Posterior cingulate gyrus (tissue), 11 donors: ENCODE results near the gene ZNF407.

Experiments used
- DNase-seq, 10 donors: peaks; one replicate each; pipeline versions ENCODE4 v3.0.0 to v3.0.0-alpha.2; 2020 to 2021; ENCODE audit warnings: mixed read lengths in 3 of 10
- intact Hi-C: fragments of 100-400 bp; cut with DNase I; formaldehyde crosslinking; loops from one replicate; pipeline ENCODE4 v1.15.1; 2023

The ZNF407 gene

GRCh38 chr18:74818516-74819175 lies 221.0 kb downstream of the ZNF407 start:
- DNase-seq, result no peak
- intact Hi-C loops, result no loop called here

- peak in 1 of 10 donors; percentile 75 for DNase-seq
Observed at GRCh38 chr18:74819433-74820059, 221.9 kb downstream of the ZNF407 start.

GRCh38 chr18:74820160-74820780 lies 222.6 kb downstream of the ZNF407 start:
- no peak for DNase-seq
- intact Hi-C loops, result no loop called here

More at GRCh38 chr18:74819433-74820059, 221.9 kb downstream of the ZNF407 start:
- intact Hi-C loops, result no loop called here

- DNase-seq, result no peak
- intact Hi-C loops, result no loop called here
Observed at GRCh38 chr18:74825460-74825859, 227.8 kb downstream of the ZNF407 start.

GRCh38 chr18:74826572-74826971 lies 228.9 kb downstream of the ZNF407 start:
- no peak for DNase-seq
- intact Hi-C loops, result no loop called here

GRCh38 chr18:74828200-74828599 lies 230.5 kb downstream of the ZNF407 start:
- DNase-seq, result no peak
- intact Hi-C loops, result no loop called here

GRCh38 chr18:74831571-74832250 lies 234.0 kb downstream of the ZNF407 start:
- intact Hi-C loops, result no loop called here
- no peak for DNase-seq

GRCh38 chr18:74832381-74832780 lies 234.7 kb downstream of the ZNF407 start:
- intact Hi-C loops, result no loop called here
- DNase-seq, result no peak

- intact Hi-C loops, result no loop called here
- DNase-seq, result no peak
Observed at GRCh38 chr18:74832999-74833398, 235.3 kb downstream of the ZNF407 start.

GRCh38 chr18:74834424-74835309 lies 237.0 kb downstream of the ZNF407 start:
- DNase-seq, result no peak
- intact Hi-C loops, result no loop called here

GRCh38 chr18:74836296-74837139 lies 238.8 kb downstream of the ZNF407 start:
- peak in 1 of 10 donors; percentile 43 for DNase-seq
- intact Hi-C loops, result no loop called here

GRCh38 chr18:74840492-74841167 lies 243.0 kb downstream of the ZNF407 start:
- intact Hi-C loops, result no loop called here
- no peak for DNase-seq

GRCh38 chr18:74841248-74841647 lies 243.6 kb downstream of the ZNF407 start:
- intact Hi-C loops, result no loop called here
- DNase-seq, result no peak

GRCh38 chr18:74849301-74849700 lies 251.6 kb downstream of the ZNF407 start:
- DNase-seq, result no peak
- intact Hi-C loops, result no loop called here

- intact Hi-C loops, result no loop called here
- no peak for DNase-seq
Observed at GRCh38 chr18:74856434-74856833, 258.8 kb downstream of the ZNF407 start.

GRCh38 chr18:74856928-74857327 lies 259.3 kb downstream of the ZNF407 start:
- intact Hi-C loops, result no loop called here
- DNase-seq, result no peak

GRCh38 chr18:74857901-74858300 lies 260.2 kb downstream of the ZNF407 start:
- DNase-seq, result no peak
- intact Hi-C loops, result no loop called here

- intact Hi-C loops, result no loop called here
Observed at GRCh38 chr18:74861154-74861553, 263.5 kb downstream of the ZNF407 start.

GRCh38 chr18:74862094-74862493 lies 264.4 kb downstream of the ZNF407 start:
- intact Hi-C loops, result no loop called here
- no peak for DNase-seq

More at GRCh38 chr18:74861154-74861553, 263.5 kb downstream of the ZNF407 start:
- DNase-seq, result no peak
